Ureter (tissue), 1 donor: Measurements from ENCODE around the gene LRRC28. TPM values are rescaled to one million over a fixed set of nuclear protein-coding genes. Genes with fewer than 3 reads are reported as not detected.
"Not testable (repeated sequence)": the region's sequence is repeated elsewhere in the genome, so short reads cannot be mapped to it uniquely, and the experiment has no call there.

Experiments used
- DNase-seq: peaks from one replicate; pipeline ENCODE4 v3.0.0-alpha.2; 2020; ENCODE audit warnings: low spot score
- total RNA-seq: library from RNA; stranded (reverse); gene quantifications from one replicate; pipeline ENCODE4 v1.2.4, GENCODE V29; 2023
- donor health status: DM: yes; HTN: yes; CAD: no.

LRRC28 gene
- total RNA-seq, 1 donor from 2014 or later, result 27.6 TPM

DNA sequence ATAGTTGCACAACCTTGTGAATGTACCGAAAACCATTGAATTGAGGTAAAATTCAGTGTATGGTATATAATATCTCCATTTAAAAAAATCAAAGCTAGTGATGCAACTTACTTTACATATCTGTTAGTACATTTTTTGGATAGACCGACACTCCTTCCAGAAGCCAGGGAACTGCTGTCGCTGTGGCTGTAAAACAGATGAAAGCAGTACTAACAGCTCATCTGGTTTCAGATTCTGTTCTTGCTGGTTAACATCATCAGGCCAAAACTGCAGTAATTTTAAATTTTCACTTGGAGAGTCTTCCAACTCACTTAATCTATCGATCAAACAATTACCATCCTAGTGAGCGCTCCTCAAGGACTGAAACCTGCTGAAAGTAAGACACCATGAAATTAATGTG, 145.1 kb downstream of the LRRC28 start:
- DNase-seq, result no peak

- DNase-seq, result no peak
Measured at GRCh38 chr15:99399061-99399460, 147.8 kb downstream of the LRRC28 start.

DNA sequence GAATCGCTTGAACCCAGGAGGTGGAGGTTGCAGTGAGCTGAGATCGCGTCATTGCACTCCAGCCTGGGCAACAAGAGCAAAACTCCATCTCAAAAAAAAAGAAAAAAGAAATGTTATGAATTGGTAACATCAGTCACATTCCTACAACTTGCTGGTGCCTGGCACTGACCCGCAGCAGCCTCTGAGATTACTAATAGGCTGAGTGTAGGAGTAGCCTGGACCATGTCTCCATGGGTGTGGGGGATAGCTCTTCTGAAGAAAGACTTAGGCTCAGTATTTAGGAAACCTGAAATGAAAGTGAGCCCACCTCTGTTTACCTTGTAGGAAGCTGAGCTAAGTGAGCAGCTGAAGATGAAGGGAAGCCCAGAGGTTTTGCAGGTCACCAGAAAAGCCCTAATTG, 148.3 kb downstream of the LRRC28 start:
- no peak for DNase-seq

- not testable (repeated sequence) for DNase-seq
Measured at GRCh38 chr15:99401216-99401615, 149.9 kb downstream of the LRRC28 start.

DNA sequence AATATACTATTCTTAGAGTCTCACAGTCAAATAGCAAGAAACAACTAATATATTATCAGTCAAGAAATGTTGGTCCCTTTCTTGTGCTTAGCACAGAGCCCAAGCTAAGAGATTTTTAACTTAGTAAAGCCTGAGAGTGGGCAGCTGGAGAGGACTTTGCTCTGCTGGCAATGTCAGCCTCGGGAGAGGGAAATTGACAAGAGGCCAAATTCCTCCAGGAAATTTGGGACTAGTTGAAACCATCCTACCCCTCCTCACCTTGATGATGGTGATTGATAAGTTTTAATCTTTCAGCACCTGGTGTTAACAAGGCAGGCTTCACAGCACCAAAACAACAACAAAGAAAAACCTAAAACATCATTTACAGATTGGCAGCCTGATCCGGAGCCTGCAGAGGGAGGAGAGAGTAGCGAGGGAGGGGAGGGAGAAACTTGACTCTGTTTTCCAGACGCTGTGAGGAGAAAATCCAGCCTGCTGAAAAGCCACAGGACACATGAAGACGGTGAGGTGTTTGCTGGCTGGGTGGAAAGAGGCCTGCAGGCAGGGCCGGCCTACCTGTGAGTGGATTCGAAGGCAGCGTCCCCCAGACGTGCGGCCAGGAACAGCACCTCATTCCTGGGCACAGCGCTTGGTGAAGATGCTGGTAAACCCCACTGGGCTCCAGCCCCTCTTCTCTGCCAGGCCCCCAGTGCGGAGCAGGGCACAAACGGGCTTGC, 150.9 kb downstream of the LRRC28 start:
- DNase-seq, result no peak

GRCh38 chr15:99403597-99403996, 152.3 kb downstream of the LRRC28 start:
- DNase-seq, result no peak

DNA sequence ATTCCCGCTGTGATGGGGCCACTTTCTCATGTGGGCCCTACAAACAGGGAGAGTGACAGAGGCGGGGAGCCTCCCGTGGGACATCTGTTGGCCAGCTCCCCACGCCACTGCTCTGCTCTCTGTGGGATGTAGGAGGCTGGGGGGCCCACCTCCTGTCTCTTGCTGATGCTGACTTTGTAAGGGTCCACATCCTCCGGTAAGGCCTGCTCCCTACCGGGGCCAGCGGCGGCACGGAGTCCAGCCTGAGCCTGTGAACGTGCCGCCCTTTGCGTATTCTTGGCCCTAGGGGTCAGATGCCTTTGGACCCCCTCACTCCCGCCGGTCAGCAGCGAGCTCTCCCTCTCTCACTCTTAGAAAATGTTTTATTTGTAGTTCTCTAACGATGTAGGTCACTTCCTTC, 153.2 kb downstream of the LRRC28 start:
- DNase-seq, result no peak

DNA sequence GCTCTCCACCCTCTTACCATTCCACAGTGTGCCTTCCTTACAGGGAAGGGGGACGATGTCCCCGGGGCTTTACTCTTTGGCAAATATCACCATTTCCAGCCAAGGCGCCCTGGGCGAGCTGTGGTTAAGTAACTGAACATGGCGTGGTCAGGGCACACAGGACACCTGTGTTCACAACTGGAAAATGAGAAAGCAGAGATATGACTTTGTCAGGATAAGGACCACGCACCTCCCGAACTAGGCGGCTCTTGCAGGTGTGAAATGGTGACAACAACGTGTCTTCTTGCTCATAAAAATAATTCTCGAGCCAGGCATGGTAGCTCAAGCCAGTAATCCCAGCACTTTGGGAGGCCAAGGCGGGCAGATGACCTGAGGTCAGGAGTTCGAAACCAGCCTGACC, 154.8 kb downstream of the LRRC28 start:
- no peak for DNase-seq

- no peak for DNase-seq
Measured at GRCh38 chr15:99406716-99407487, 155.6 kb downstream of the LRRC28 start.

DNA sequence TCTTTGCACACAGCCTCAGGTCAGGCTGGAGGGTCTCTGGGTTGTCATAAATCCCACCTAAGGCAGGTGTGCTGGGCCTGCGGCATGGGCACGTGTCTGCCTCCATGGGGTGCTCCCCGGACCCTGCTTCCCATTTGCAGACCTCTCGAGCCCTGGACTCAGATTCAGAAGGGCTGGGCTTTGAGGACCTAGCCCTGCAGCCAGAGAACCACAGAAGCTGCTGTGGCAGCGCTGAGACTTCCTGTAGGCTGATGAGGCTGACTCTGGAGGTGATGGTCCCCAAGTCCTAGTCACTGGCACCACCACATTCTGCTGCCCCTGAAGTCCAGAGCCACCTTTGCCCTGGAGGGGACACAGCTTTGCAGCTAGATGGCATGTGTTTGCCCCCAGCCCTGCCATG, 156.4 kb downstream of the LRRC28 start:
- DNase-seq, result no peak

GRCh38 chr15:99408236-99409096, 157.2 kb downstream of the LRRC28 start:
- no peak for DNase-seq

DNA sequence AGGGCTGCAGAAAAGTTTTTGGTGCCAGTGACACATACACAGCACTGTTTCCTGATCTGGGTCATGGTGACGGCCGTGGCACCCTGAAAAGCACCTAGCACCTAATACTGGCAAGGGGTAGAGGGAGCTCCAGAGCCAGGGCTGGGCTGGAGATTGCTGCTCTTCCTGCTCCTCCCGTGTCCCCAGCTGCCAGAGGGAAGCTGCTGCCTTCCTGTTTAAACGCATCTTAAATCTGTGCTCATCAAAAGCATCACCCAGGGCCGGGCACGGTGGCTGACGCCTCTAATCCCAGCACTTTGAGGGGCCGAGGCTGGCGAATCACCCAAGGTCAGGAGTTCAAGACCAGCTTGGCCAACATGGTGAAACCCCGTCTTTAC, 157.8 kb downstream of the LRRC28 start:
- DNase-seq, result peak; percentile 78

DNA sequence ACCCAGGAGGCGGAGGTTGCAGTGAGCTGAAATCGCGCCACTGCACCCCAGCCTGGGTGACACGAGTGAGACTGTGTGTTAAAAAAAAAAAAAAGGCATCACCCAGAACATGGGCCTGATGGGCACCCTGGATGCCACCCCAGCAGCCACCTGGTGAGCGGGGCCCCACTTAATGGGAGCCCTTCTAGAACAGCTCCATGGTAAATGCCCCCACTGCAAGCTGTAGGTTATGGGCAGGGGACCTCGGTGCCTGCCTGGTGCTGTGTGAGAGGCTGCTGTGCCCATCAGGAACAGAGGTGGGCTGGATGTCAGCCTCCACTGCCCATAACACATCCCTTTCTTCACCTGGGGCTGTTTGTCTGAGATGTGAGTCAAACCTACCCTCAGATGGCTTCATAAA, 158.3 kb downstream of the LRRC28 start:
- DNase-seq, result no peak

GRCh38 chr15:99410477-99410876, 159.2 kb downstream of the LRRC28 start:
- no peak for DNase-seq

- no peak for DNase-seq
Measured at GRCh38 chr15:99411234-99411633, 160.0 kb downstream of the LRRC28 start.

DNA sequence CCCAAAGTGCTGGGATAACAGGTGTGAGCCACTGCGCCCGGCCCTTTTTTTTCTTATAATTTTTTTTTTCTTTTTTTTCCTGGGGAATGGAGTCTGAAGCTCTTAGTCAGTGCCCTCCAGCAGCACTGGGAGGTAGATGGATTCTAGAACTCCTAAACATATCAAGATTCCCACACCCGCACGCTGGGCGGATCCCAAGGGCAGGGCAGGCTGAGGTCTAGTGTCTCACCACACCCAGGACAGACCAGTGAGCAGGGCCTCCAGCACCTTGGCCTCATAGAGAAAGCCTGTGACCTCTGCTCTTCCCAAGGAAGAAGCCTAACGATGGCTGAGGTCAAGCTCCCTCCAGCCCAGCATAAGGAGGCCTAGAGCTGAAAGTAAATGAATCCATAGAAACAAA, 160.8 kb downstream of the LRRC28 start:
- DNase-seq, result no peak

- DNase-seq, result no peak
Measured at GRCh38 chr15:99412626-99413025, 161.3 kb downstream of the LRRC28 start.

GRCh38 chr15:99413955-99414754, 162.9 kb downstream of the LRRC28 start:
- no peak for DNase-seq

DNA sequence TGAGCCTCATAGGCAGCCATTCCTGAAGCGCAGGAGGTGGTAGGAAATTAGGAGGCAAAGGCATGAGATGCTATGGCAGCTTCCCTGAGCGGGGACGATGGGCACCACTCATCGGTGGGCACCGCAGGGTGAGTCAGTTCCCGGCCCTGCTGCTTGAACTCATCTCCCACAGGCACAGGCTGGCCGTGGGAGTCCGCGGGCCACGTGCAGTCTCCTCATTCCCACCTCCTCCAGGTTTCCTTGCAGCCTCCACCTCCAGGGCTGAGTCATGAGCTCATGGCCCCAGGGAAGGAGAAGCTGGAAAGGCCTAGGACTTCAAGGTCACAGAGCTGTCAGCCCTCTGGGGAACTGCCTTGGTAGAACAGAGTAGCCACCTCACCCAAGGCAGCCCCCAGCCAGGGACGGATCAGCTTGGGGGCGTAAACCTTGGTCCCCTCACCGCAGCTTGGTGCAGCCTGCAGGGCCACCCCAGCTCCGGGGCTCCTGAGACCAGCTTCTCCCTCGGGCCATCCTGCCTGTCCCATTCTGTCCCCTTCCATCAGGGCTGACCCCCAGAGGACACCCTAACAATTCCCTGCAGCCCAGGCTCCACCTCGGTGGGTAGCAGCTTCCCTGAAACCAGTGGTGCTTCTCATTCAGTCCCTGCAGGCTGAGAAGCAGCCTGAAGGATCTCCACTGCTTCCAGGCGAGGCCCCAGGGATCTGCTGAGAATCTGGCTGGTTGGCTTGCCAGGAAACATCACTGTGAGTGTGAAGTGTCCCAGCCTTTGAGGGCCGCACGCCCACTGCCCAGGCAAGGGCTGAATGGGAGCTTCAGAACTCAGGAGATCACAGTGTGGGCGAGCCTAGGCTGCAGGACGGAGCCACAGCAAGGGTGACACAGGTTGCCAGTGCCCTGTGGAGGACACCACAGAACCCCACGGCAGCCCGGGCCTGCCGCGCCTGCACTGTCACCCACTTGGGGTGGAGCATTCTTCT, 163.8 kb downstream of the LRRC28 start:
- DNase-seq, result no peak
